ENCODE measurements around the gene CRLF1.

Gene CRLF1, protein sequence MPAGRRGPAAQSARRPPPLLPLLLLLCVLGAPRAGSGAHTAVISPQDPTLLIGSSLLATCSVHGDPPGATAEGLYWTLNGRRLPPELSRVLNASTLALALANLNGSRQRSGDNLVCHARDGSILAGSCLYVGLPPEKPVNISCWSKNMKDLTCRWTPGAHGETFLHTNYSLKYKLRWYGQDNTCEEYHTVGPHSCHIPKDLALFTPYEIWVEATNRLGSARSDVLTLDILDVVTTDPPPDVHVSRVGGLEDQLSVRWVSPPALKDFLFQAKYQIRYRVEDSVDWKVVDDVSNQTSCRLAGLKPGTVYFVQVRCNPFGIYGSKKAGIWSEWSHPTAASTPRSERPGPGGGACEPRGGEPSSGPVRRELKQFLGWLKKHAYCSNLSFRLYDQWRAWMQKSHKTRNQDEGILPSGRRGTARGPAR

DNA sequence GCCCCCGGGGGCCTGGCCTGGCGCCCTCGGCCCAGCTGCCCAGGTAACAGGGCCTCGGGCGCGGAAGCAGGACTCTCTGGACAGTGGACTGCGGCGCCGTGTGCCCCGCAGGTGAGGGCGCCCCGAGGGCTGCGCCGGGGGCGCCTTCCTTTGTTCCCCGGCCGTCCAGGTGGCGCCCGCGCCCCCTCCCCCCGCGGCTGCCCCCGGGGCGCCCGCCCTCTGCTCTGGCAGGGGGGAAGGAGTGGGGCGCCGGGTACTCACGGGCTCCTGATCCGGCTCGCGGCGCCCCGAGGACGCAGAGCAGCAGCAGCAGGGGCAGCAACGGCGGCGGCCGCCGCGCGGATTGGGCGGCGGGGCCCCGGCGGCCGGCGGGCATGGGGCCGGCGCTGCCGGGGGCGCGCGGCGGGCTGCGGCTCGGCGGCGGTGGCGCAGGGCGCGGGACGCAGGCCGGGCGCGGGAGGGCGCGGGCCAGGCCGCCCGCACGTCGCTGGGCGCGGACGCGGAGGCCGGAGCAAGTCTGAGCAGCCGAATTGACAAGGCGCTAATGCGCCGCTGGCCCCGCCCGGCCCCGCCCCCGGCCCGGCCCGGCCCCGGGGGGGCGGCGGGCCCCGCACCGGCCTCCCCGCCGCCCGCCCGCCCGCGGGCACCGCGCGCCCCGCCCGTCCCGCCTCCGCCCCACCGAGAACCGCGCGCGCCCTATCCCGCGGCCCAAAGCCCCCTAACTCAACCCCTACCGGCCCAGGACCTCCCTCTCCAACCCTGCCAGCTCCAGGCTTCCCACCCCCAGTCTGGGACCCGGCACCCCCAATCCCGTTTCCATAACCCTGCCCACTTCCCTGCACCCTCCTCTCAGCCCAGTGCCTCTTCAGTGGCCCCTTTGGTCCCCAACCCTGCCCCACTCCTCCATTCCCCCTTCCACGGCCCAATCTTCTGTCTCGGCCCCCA, at the start of gene CRLF1:
Gene CRLF1, minus strand, starts transcription at position 519 of the 945 bp plus-strand sequence. Its CDS starts 143 bp downstream, at position 376.
- TF ChIP-seq, protein P1, sequence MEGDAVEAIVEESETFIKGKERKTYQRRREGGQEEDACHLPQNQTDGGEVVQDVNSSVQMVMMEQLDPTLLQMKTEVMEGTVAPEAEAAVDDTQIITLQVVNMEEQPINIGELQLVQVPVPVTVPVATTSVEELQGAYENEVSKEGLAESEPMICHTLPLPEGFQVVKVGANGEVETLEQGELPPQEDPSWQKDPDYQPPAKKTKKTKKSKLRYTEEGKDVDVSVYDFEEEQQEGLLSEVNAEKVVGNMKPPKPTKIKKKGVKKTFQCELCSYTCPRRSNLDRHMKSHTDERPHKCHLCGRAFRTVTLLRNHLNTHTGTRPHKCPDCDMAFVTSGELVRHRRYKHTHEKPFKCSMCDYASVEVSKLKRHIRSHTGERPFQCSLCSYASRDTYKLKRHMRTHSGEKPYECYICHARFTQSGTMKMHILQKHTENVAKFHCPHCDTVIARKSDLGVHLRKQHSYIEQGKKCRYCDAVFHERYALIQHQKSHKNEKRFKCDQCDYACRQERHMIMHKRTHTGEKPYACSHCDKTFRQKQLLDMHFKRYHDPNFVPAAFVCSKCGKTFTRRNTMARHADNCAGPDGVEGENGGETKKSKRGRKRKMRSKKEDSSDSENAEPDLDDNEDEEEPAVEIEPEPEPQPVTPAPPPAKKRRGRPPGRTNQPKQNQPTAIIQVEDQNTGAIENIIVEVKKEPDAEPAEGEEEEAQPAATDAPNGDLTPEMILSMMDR (IDR thresholded peaks at IDR 0.05; ENCODE audit: insufficient read depth, low read depth, low read length, missing control alignments), result no peak
- H3K4me3 ChIP-seq (ENCODE audit: low read depth, low read length), result no peak within 1 kb of the TSS
- no peak for DNase-seq (ENCODE audit: low read depth)

DNA sequence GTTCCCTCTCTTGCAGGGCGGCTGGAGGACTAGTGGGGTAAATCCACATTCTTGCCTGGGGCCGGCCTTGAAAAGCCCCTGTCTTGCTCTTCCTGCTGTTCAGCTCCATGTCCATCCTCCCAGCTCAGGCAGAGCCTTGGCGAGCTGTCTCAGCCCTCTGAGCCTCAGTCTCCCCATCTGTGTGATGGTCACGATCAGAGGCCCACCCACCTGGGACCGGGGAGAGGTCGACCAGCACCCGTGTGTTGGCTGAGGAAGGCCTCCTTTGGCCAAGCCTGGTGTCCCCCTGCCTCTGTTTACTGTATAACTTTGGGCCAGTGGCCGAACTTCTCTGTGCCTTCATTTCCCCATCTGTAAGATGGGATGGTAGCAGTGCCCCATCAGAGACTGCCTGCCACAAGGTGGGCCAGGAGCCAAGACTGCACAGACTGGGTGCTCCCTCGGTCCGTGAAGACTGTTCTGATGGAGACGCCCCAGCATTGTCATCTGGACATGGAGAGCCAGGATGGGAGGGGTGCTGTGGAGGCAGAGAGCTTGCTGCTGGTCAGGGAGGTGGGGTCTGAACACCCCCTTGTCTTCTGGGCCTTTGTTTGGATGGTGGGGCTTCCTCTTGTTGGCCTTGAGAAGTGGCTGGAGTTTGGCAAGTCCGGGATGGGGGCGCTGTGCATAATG, 48.7 kb upstream of the CRLF1 start:
- H3K4me3 ChIP-seq (ENCODE audit: low read depth, low read length), result no peak overlapping the region
- TF ChIP-seq, protein P1 (IDR thresholded peaks at IDR 0.05; ENCODE audit: insufficient read depth, low read depth, low read length, missing control alignments), result no peak
- no peak for DNase-seq (ENCODE audit: low read depth)

DNA sequence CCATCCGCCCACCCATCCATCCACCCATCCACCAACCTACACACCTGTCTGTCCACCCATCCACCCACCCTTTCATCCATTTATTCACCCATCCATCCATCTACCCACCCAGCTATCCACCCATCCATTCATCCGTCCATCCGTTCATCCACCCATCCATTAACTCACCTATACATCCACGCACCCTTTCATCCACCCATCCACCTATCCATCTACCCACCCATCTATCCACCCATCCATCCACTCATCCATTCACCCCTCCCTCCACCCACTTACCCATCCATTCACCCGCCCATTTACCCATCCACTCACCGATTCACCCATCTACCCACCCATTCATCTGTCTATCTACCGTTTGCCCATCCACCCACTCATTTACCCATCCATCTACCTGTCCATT, 47.9 kb upstream of the CRLF1 start:
- DNase-seq (ENCODE audit: low read depth), result no peak
- H3K4me3 ChIP-seq (ENCODE audit: low read depth, low read length), result no peak overlapping the region
- TF ChIP-seq, protein P1 (IDR thresholded peaks at IDR 0.05; ENCODE audit: insufficient read depth, low read depth, low read length, missing control alignments), result no peak

DNA sequence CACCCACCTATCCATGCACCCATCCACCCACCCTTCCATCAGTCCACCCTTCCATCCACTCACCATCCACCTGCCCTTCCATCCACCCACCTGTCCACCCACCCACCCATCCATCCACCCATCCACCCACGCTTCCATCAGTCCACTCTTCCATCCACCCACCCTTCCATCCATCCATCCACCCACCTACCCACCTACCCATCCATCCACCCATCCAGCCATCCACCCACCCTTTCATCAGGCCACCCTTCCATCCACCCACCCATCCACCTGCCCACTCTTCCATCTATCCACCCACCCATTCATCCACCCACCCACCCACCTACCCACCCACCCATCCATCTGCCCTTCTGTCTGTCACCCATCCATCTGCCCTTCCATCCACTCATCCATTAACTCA, 47.3 kb upstream of the CRLF1 start:
- no peak overlapping the region for H3K4me3 ChIP-seq (ENCODE audit: low read depth, low read length)
- no peak for DNase-seq (ENCODE audit: low read depth)
- TF ChIP-seq, protein P1 (IDR thresholded peaks at IDR 0.05; ENCODE audit: insufficient read depth, low read depth, low read length, missing control alignments), result no peak

DNA sequence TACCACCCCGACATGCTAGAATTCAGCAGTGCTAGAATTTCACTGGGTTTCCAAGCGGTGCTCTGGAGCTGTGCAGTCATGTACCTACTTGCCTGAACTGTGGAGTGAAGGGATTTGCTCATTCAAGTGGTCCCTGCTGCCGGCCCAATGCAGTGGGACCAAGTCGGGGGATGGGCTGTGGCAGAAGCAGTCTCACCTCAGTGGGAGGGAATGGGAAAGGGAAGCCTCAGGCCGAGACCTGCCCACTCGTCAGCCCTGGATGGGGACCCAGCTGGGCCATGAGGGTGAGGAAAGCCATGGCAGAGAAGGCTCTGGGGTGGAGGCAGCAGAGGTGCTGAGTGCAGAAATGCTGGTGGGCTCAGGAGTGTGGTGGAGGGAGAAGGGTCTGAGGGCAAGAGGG, 45.1 kb upstream of the CRLF1 start:
- DNase-seq (ENCODE audit: low read depth), result no peak
- TF ChIP-seq, protein P1 (IDR thresholded peaks at IDR 0.05; ENCODE audit: insufficient read depth, low read depth, low read length, missing control alignments), result no peak
- no peak overlapping the region for H3K4me3 ChIP-seq (ENCODE audit: low read depth, low read length)

DNA sequence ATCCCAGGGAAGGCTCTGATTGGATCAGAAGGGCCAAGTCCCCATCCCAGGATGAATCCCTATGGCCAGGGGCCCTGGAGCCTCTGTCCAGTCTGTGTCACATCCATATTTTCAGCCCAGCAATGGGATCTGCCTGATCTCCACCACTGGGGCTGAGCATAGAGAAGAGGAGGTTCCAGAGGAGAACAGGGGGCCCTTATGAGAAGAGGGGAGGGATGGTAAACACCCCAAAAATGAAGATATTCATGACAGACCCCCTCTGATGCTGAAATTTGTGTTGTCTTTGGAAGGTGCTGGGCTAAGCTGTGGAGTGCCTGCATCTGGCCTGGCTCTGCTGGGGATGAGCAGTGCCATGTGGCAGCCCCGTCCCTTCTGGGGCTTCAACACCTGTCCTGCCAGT, 44.7 kb upstream of the CRLF1 start:
- no peak for DNase-seq (ENCODE audit: low read depth)
- TF ChIP-seq, protein P1 (IDR thresholded peaks at IDR 0.05; ENCODE audit: insufficient read depth, low read depth, low read length, missing control alignments), result no peak
- no peak overlapping the region for H3K4me3 ChIP-seq (ENCODE audit: low read depth, low read length)
